NCI-H146 treated with DMSO at 0.1 percent for 48 hours (cell line): ENCODE results near the gene ZNF597.

Experiments
- DNase-seq: peaks from one replicate; lab custom pipeline; 2025; ENCODE audit not compliant: unreplicated experiment; lab: John Stamatoyannopoulos, UW

The ZNF597 gene

GRCh38 chr16:3457434-3458252 is 14.3 kb upstream of the ZNF597 start:
- peak; percentile 79 for DNase-seq

- DNase-seq = no peak
Measured at GRCh38 chr16:3454631-3455147, 11.4 kb upstream of the ZNF597 start.

- DNase-seq = no peak
Measured at GRCh38 chr16:3454093-3454492, 10.8 kb upstream of the ZNF597 start.

- DNase-seq = no peak
Measured at GRCh38 chr16:3444032-3444388, 706 bp upstream of the ZNF597 start.

- DNase-seq = no peak
Measured at GRCh38 chr16:3439637-3440036, 3.7 kb downstream of the ZNF597 start.

- DNase-seq = no peak
Measured at GRCh38 chr16:3434373-3434772, 8.9 kb downstream of the ZNF597 start.

GRCh38 chr16:3431779-3432219 is 11.5 kb downstream of the ZNF597 start:
- no peak for DNase-seq

- no peak for DNase-seq
Measured at GRCh38 chr16:3413730-3414379, 29.4 kb downstream of the ZNF597 start.

- no peak for DNase-seq
Measured at GRCh38 chr16:3408561-3409197, 34.6 kb downstream of the ZNF597 start.

- no peak for DNase-seq
Measured at GRCh38 chr16:3401719-3402397, 41.4 kb downstream of the ZNF597 start.

GRCh38 chr16:3400779-3401688 is 42.3 kb downstream of the ZNF597 start, which contains the start of the genes ZNF174 and ZSCAN32:
TSS of gene ZNF174 (plus strand) at chr16:3401215. CDS start at chr16:3402005, 790 bp downstream.
TSS of gene ZSCAN32 (minus strand) at chr16:3401004. CDS start at chr16:3397557, 3,447 bp downstream.
- DNase-seq = peak; percentile 99

GRCh38 chr16:3400446-3400778 is 42.9 kb downstream of the ZNF597 start:
- DNase-seq = no peak

GRCh38 chr16:3389663-3390338 is 53.5 kb downstream of the ZNF597 start:
- DNase-seq = no peak

- DNase-seq = no peak
Measured at GRCh38 chr16:3388325-3388724, 55.0 kb downstream of the ZNF597 start.

GRCh38 chr16:3383045-3383448 is 60.3 kb downstream of the ZNF597 start:
- no peak for DNase-seq
